Measurements from ENCODE around the gene PTPRZ1. TPM values are rescaled to one million over a fixed set of nuclear protein-coding genes. Genes with fewer than 3 reads are reported as not detected.

PTPRZ1 gene
- total and polyA plus RNA-seq, 2 of the 13 experiments (the other 11 are each of a cell fraction or from before 2014, with no cell fraction given): not detected

DNA sequence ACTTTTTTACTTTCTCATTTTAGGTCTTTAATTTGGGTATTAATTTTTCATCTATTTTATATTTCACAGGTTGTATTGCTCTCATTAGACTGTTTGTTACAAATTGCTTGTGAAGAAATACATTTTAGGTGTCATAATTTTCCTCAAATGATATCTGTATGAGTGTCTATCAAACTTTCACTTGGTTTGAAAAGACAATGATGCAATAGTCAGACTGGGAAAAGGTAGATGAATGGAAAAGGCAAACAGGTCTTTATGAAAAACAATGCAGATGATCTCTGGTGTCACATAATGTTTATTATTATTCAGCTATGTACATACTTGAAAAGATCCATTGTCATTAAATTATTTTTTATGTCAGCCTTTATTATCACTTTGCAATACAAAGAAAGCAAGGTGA lies 80.2 kb downstream of the PTPRZ1 start:
- no TSS peak for BruUV-seq (replicated peaks)
- ChIA-PET CTCF (ENCODE audit: low intra/inter-chr PET ratio, low total read pairs) (no interaction called here), POLR2A (no interaction called here)
- no peaks in the 10 kb centered on the region for H3K27me3 ChIP-seq (ENCODE audit: control insufficient read depth in 1 of 2, insufficient read depth in 2 of 2, low read length in 2 of 2)
- no peak for DNase-seq (ENCODE audit: low spot score)
- TF ChIP-seq ATF7 (IDR thresholded peaks at IDR 0.05) (peak; percentile 67), ATF7 (CRISPR knock-in tag; IDR thresholded peaks at IDR 0.05) (no peak), ZNF703 (CRISPR knock-in tag; IDR thresholded peaks at IDR 0.05; ENCODE audit: borderline replicate concordance) (no peak), ZNF446 (CRISPR knock-in tag; IDR thresholded peaks at IDR 0.05) (no peak), U2AF1 (optimal IDR thresholded peaks at IDR 0.05; ENCODE audit: low read depth, low read length) (no peak), FOXJ3 (CRISPR knock-in tag; IDR thresholded peaks at IDR 0.05; ENCODE audit: borderline replicate concordance) (no peak), SMAD1 (CRISPR knock-in tag; IDR thresholded peaks at IDR 0.05; ENCODE audit: borderline replicate concordance, low read depth) (no peak), CEBPB (IDR thresholded peaks at IDR 0.05; ENCODE audit: borderline replicate concordance, low read depth, low read length) (peak; percentile 34; the same call in 1 of the 2 replicates), TFE3 (CRISPR knock-in tag; IDR thresholded peaks at IDR 0.05) (no peak), MED13 (CRISPR knock-in tag; IDR thresholded peaks at IDR 0.05) (no peak), ZSCAN30 (CRISPR knock-in tag; IDR thresholded peaks at IDR 0.05) (no peak), ATF1 (CRISPR knock-in tag; IDR thresholded peaks at IDR 0.05) (no peak), SRY (CRISPR knock-in tag; IDR thresholded peaks at IDR 0.05) (no peak), GLMP (CRISPR knock-in tag; IDR thresholded peaks at IDR 0.05; ENCODE audit: borderline replicate concordance) (no peak), ZNF382 (CRISPR knock-in tag; IDR thresholded peaks at IDR 0.05; ENCODE audit: borderline replicate concordance) (no peak), ZKSCAN1 (IDR thresholded peaks at IDR 0.05; ENCODE audit: low read length) (no peak), NRL (CRISPR knock-in tag; IDR thresholded peaks at IDR 0.05; ENCODE audit: borderline replicate concordance) (no peak)
- TF ChIP-seq, protein P1, sequence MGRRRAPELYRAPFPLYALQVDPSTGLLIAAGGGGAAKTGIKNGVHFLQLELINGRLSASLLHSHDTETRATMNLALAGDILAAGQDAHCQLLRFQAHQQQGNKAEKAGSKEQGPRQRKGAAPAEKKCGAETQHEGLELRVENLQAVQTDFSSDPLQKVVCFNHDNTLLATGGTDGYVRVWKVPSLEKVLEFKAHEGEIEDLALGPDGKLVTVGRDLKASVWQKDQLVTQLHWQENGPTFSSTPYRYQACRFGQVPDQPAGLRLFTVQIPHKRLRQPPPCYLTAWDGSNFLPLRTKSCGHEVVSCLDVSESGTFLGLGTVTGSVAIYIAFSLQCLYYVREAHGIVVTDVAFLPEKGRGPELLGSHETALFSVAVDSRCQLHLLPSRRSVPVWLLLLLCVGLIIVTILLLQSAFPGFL (CRISPR knock-in tag; IDR thresholded peaks at IDR 0.05): no peak
- TF ChIP-seq, protein P2, sequence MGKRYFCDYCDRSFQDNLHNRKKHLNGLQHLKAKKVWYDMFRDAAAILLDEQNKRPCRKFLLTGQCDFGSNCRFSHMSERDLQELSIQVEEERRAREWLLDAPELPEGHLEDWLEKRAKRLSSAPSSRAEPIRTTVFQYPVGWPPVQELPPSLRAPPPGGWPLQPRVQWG (CRISPR knock-in tag; IDR thresholded peaks at IDR 0.05; ENCODE audit: borderline replicate concordance, low read depth): no peak
- no peak overlapping the region for H3K4me2 ChIP-seq (ENCODE audit: low read depth, low read length)
- no peaks in the 10 kb centered on the region for H3K4me1 ChIP-seq (ENCODE audit: insufficient read depth, low read length)
- FAIRE-seq: no peak
- no peak for ATAC-seq
- H3K36me3 ChIP-seq (replicated peaks in 1 of 2; ENCODE audit: control insufficient read depth in 1 of 2, insufficient read depth in 2 of 2, low read length in 2 of 2): no peaks in the 10 kb centered on the region
- H3K79me2 ChIP-seq (ENCODE audit: insufficient read depth, low read length): no peaks in the 10 kb centered on the region
- H3K27ac ChIP-seq (ENCODE audit: extremely low read length, insufficient read depth, low read length): no peak overlapping the region
- H3K4me3 ChIP-seq (replicated peaks in 1 of 3; ENCODE audit: insufficient read depth in 1 of 3, low read depth in 2 of 3, low read length in 3 of 3): no peak overlapping the region
- no peak overlapping the region for H2AFZ ChIP-seq (ENCODE audit: low read length)
- in situ Hi-C loops (cut with HindIII; ENCODE audit: extremely low pct_ligation_motif_present, low pct_unique_long_range_greater_than_20kb) (no loop called here), intact Hi-C loops (cut with micrococcal nuclease; ENCODE audit: unreplicated experiment) (no loop called here)
- H4K20me1 ChIP-seq (ENCODE audit: insufficient read depth, low read length): no peaks in the 10 kb centered on the region
- H3K9ac ChIP-seq (ENCODE audit: insufficient read depth, low read depth, low read length): no peak overlapping the region
- no peaks in the 10 kb centered on the region for H3K9me3 ChIP-seq (ENCODE audit: low read length)
